Type B pancreatic cell (in vitro differentiated cells): ENCODE measurements around the gene DNAAF1. TPM values are rescaled to one million over a fixed set of nuclear protein-coding genes. Genes with fewer than 3 reads are reported as not detected.

Experiments used
- DNase-seq: peaks from one replicate; pipeline ENCODE4 v3.0.0; 2021; ENCODE audit warnings: mixed read lengths; ENCODE audit not compliant: unreplicated experiment; ENCODE audit errors: extremely low spot score
- H3K27ac Mint-ChIP-seq: 2 replicates; pipeline ENCODE4 v1.8.0; 2021; ENCODE audit warnings: mild to moderate bottlenecking, mixed read lengths
- H3K27me3 Mint-ChIP-seq: 2 replicates; pipeline ENCODE4 v1.8.0; 2021; ENCODE audit warnings: mixed read lengths
- H3K36me3 Mint-ChIP-seq: 2 replicates; pipeline ENCODE4 v1.8.0; 2021; ENCODE audit warnings: mixed read lengths
- H3K4me1 Mint-ChIP-seq: one replicate; pipeline ENCODE4 v1.8.0; 2021; ENCODE audit warnings: mixed read lengths; ENCODE audit not compliant: unreplicated experiment
- H3K4me3 Mint-ChIP-seq: 2 replicates; pipeline ENCODE4 v1.8.0; 2021; ENCODE audit warnings: mild to moderate bottlenecking, mixed read lengths
- H3K9me3 Mint-ChIP-seq: 2 replicates; pipeline ENCODE4 v1.8.0; 2021; ENCODE audit warnings: mixed read lengths
- CTCF ChIP-seq: fragments of 200-600 bp; sonication (generic); conservative IDR thresholded peaks from 2 replicates; pipeline ENCODE4 v1.5.0; 2021; ENCODE audit warnings: antibody characterized with exemption, mild to moderate bottlenecking
- total RNA-seq: library from RNA; stranded (reverse); gene quantifications from 2 replicates; pipeline ENCODE4 v1.2.1, GENCODE V29; 2021; ENCODE audit warnings: low replicate concordance

DNAAF1 gene
- total RNA-seq, 1 donor from 2014 or later: 3.2 TPM

GRCh38 chr16:84220851-84221250, 75.7 kb downstream of the DNAAF1 start:
- no peak for TF ChIP-seq CTCF
- Mint-ChIP-seq H3K27ac (no peak overlapping the region), H3K27me3 (peaks cover 2% of the 10 kb centered on the region)

GRCh38 chr16:84223456-84223855, 78.3 kb downstream of the DNAAF1 start:
- no peak for DNase-seq
- no peaks in the 10 kb centered on the region for H3K36me3 Mint-ChIP-seq
- H3K4me3 Mint-ChIP-seq: no peak overlapping the region
- H3K9me3 Mint-ChIP-seq: no peaks in the 10 kb centered on the region
- TF ChIP-seq CTCF: no peak
- H3K4me1 Mint-ChIP-seq: peaks cover 12% of the 10 kb centered on the region
- H3K27me3 Mint-ChIP-seq: peaks cover 2% of the 10 kb centered on the region
- H3K27ac Mint-ChIP-seq: no peak overlapping the region

More at GRCh38 chr16:84220851-84221250, 75.7 kb downstream of the DNAAF1 start:
- peaks cover 10% of the 10 kb centered on the region for H3K4me1 Mint-ChIP-seq
- H3K4me3 Mint-ChIP-seq: no peak overlapping the region
- DNase-seq: no peak
- no peaks in the 10 kb centered on the region for H3K9me3 Mint-ChIP-seq
- no peaks in the 10 kb centered on the region for H3K36me3 Mint-ChIP-seq

- TF ChIP-seq CTCF: no peak
- peaks cover 2% of the 10 kb centered on the region for H3K27me3 Mint-ChIP-seq
- no peak overlapping the region for H3K4me3 Mint-ChIP-seq
- H3K36me3 Mint-ChIP-seq: no peaks in the 10 kb centered on the region
- H3K4me1 Mint-ChIP-seq: peaks cover 5% of the 10 kb centered on the region
- DNase-seq: no peak
- H3K27ac Mint-ChIP-seq: no peak overlapping the region
- H3K9me3 Mint-ChIP-seq: no peaks in the 10 kb centered on the region
These were observed 79.4 kb downstream of the DNAAF1 start for GRCh38 chr16:84224554-84224953.

- no peak for DNase-seq
- Mint-ChIP-seq H3K36me3 (no peaks in the 10 kb centered on the region), H3K27me3 (peaks cover 2% of the 10 kb centered on the region), H3K4me3 (no peak overlapping the region), H3K4me1 (peaks cover 5% of the 10 kb centered on the region), H3K9me3 (no peaks in the 10 kb centered on the region), H3K27ac (no peak overlapping the region)
- no peak for TF ChIP-seq CTCF
These were observed 80.0 kb downstream of the DNAAF1 start for GRCh38 chr16:84225126-84225525.

GRCh38 chr16:84225571-84225970, 80.5 kb downstream of the DNAAF1 start:
- no peak for TF ChIP-seq CTCF
- no peaks in the 10 kb centered on the region for H3K9me3 Mint-ChIP-seq
- DNase-seq: no peak
- no peaks in the 10 kb centered on the region for H3K36me3 Mint-ChIP-seq
- H3K27me3 Mint-ChIP-seq: peaks cover 2% of the 10 kb centered on the region
- H3K27ac Mint-ChIP-seq: no peak overlapping the region
- no peak overlapping the region for H3K4me3 Mint-ChIP-seq
- peaks cover 5% of the 10 kb centered on the region for H3K4me1 Mint-ChIP-seq

GRCh38 chr16:84226026-84226425, 80.9 kb downstream of the DNAAF1 start:
- DNase-seq: no peak
- H3K4me3 Mint-ChIP-seq: no peak overlapping the region
- TF ChIP-seq CTCF: no peak
- no peak overlapping the region for H3K27ac Mint-ChIP-seq
- H3K9me3 Mint-ChIP-seq: no peaks in the 10 kb centered on the region
- peaks cover 5% of the 10 kb centered on the region for H3K4me1 Mint-ChIP-seq
- H3K36me3 Mint-ChIP-seq: no peaks in the 10 kb centered on the region
- peaks cover 3% of the 10 kb centered on the region for H3K27me3 Mint-ChIP-seq
